Esophagus muscularis mucosa (tissue), 3 donors: ENCODE data around the gene NDEL1.

Experiments
- CTCF ChIP-seq, 3 experiments: fragments of 200-600 bp in 2 of 3; fragments of 450-650 bp in 1 of 3; sonication (generic) in 2 of 3; IDR thresholded peaks; one replicate each; pipeline ENCODE4 v1.5.1; 2017 to 2019; ENCODE audit warnings: antibody characterized with exemption in 3 of 3, mild to moderate bottlenecking in 2 of 3, moderate library complexity in 1 of 3
- POLR2A ChIP-seq: fragments of 450-650 bp; IDR thresholded peaks from one replicate; pipeline ENCODE4 v1.6.1; 2017; ENCODE audit warnings: antibody characterized with exemption, moderate library complexity, mild to moderate bottlenecking, low read depth

- TF ChIP-seq CTCF (IDR thresholded peaks at IDR 0.05) (no peak), POLR2A (no peak)
These were observed 34.3 kb downstream of the NDEL1 start for GRCh38 chr17:8469964-8470363.
